HepG2 (cell line): Measurements from ENCODE around the gene FGF19. TPM values are rescaled to one million over a fixed set of nuclear protein-coding genes. Genes with fewer than 3 reads are reported as not detected.
A peak's percentile ranks its signal among the peaks of the same experiment; 100 is the strongest.

Source experiments
- BRD4 ChIP-seq: sonication (generic); formaldehyde crosslinking; IDR thresholded peaks from 2 replicates; pipeline ENCODE4 v1.4.0; 2020; ENCODE audit warnings: missing genetic modification reagents
- DMTF1 ChIP-seq: sonication (generic); formaldehyde crosslinking; IDR thresholded peaks from 2 replicates; pipeline ENCODE4 v1.4.0; 2020; ENCODE audit warnings: mild to moderate bottlenecking, missing genetic modification reagents
- DNMT1 ChIP-seq: sonication (generic); formaldehyde crosslinking; IDR thresholded peaks from 2 replicates; pipeline ENCODE4 v1.5.1; 2020; ENCODE audit warnings: mild to moderate bottlenecking, missing genetic modification reagents
- JUND ChIP-seq: sonication (generic); formaldehyde crosslinking; IDR thresholded peaks from 2 replicates; pipeline ENCODE4 v1.8.0; 2022; ENCODE audit warnings: mild to moderate bottlenecking, missing genetic modification reagents
- NFYB ChIP-seq: sonication (generic); formaldehyde crosslinking; IDR thresholded peaks from 2 replicates; pipeline ENCODE4 v1.4.0; 2020; ENCODE audit warnings: missing genetic modification reagents
- NKX3-1 ChIP-seq: sonication (generic); formaldehyde crosslinking; IDR thresholded peaks from 2 replicates; pipeline ENCODE4 v1.5.0; 2020; ENCODE audit warnings: missing genetic modification reagents
- STAT5B ChIP-seq: sonication (generic); formaldehyde crosslinking; IDR thresholded peaks from 2 replicates; pipeline ENCODE4 v1.4.0; 2020; ENCODE audit warnings: missing genetic modification reagents
- TAF15 ChIP-seq: fragments of 200-400 bp; formaldehyde crosslinking; IDR thresholded peaks from one replicate; pipeline ENCODE4 v1.6.1; 2018; ENCODE audit warnings: mild to moderate bottlenecking, low read depth, low read length; ENCODE audit not compliant: poor library complexity, severe bottlenecking
- ZNF256 ChIP-seq: sonication (generic); formaldehyde crosslinking; conservative IDR thresholded peaks from 2 replicates; pipeline ENCODE4 v1.4.0; 2020; ENCODE audit warnings: missing genetic modification reagents
- ZNF292 ChIP-seq: sonication (generic); formaldehyde crosslinking; IDR thresholded peaks from 2 replicates; pipeline ENCODE4 v1.8.1; 2022; ENCODE audit warnings: mild to moderate bottlenecking, low read depth, missing genetic modification reagents, borderline replicate concordance
- ZNF432 ChIP-seq: sonication (generic); formaldehyde crosslinking; IDR thresholded peaks from 2 replicates; pipeline ENCODE4 v1.5.0; 2020; ENCODE audit warnings: missing genetic modification reagents, mild to moderate bottlenecking, borderline replicate concordance
- ZNF441 ChIP-seq: sonication (generic); formaldehyde crosslinking; IDR thresholded peaks from 2 replicates; pipeline ENCODE4 v1.7.0; 2021; ENCODE audit warnings: missing genetic modification reagents, borderline replicate concordance
- ZNF678 ChIP-seq: sonication (generic); formaldehyde crosslinking; IDR thresholded peaks from 2 replicates; pipeline ENCODE4 v1.4.0; 2020; ENCODE audit warnings: mild to moderate bottlenecking, missing genetic modification reagents
- ZNF841 ChIP-seq: sonication (generic); formaldehyde crosslinking; IDR thresholded peaks from 2 replicates; pipeline ENCODE4 v1.8.1; 2023; ENCODE audit warnings: missing genetic modification reagents, borderline replicate concordance
- ZNF879 ChIP-seq: sonication (generic); formaldehyde crosslinking; IDR thresholded peaks from 2 replicates; pipeline ENCODE4 v1.8.1; 2023; ENCODE audit warnings: missing genetic modification reagents
- polyA plus RNA-seq, 8 experiments: library from polyadenylated mRNA; depleted of rRNA in 3 of 8; stranded (reverse) in 7 of 8; unstranded in 1 of 8; fragments of >200 nt; fragmentation: Illumina TruSeq in 4 of 8; extraction: Trizol in 4 of 8; gene quantifications; 2 replicates each; pipeline versions ENCODE4 v1.2.1 to v1.2.3, GENCODE V29; 2011 to 2016; ENCODE audit warnings: low read depth in 4 of 8, missing spikeins in 1 of 8, mixed read lengths in 1 of 8; ENCODE audit not compliant: insufficient read depth in 1 of 8
- total RNA-seq, 5 experiments: library from RNA; depleted of rRNA; stranded (reverse); fragments of >200 nt; fragmentation: Illumina TruSeq; extraction: Trizol; gene quantifications; 2 replicates each; pipeline ENCODE4 v1.2.3, GENCODE V29; 2016; ENCODE audit warnings: low read depth in 1 of 5
- TF ChIP-seq, protein P1 (sequence below): sonication (generic); formaldehyde crosslinking; IDR thresholded peaks from 2 replicates; pipeline ENCODE4 v1.5.0; 2020; ENCODE audit warnings: mild to moderate bottlenecking, missing genetic modification reagents
- TF ChIP-seq, protein P2 (sequence below): sonication (generic); formaldehyde crosslinking; conservative IDR thresholded peaks from 2 replicates; pipeline ENCODE4 v1.5.0; 2020; ENCODE audit warnings: missing genetic modification reagents
- TF ChIP-seq, protein P3 (sequence below): sonication (generic); formaldehyde crosslinking; IDR thresholded peaks from 2 replicates; pipeline ENCODE4 v1.4.0; 2020; ENCODE audit warnings: missing genetic modification reagents
- TF ChIP-seq, protein P4 (sequence below): IDR thresholded peaks from 2 replicates; pipeline ENCODE4 v1.6.1; 2016; ENCODE audit warnings: missing compliant biosample characterization, missing genetic modification reagents, borderline replicate concordance

Gene FGF19
- total and polyA plus RNA-seq, 2 of the 13 experiments (the other 11 are each of a cell fraction or from before 2014, with no cell fraction given) = 0.07 TPM; not detected in 1

- TF ChIP-seq, protein P1, sequence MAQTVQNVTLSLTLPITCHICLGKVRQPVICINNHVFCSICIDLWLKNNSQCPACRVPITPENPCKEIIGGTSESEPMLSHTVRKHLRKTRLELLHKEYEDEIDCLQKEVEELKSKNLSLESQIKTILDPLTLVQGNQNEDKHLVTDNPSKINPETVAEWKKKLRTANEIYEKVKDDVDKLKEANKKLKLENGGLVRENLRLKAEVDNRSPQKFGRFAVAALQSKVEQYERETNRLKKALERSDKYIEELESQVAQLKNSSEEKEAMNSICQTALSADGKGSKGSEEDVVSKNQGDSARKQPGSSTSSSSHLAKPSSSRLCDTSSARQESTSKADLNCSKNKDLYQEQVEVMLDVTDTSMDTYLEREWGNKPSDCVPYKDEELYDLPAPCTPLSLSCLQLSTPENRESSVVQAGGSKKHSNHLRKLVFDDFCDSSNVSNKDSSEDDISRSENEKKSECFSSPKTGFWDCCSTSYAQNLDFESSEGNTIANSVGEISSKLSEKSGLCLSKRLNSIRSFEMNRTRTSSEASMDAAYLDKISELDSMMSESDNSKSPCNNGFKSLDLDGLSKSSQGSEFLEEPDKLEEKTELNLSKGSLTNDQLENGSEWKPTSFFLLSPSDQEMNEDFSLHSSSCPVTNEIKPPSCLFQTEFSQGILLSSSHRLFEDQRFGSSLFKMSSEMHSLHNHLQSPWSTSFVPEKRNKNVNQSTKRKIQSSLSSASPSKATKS (CRISPR knock-in tag) = no peak
- TF ChIP-seq ZNF441 (no peak), ZNF432 (no peak), ZNF292 (CRISPR knock-in tag) (peak; percentile 95), TAF15 (no peak), NFYB (CRISPR knock-in tag) (no peak), DNMT1 (CRISPR knock-in tag) (no peak), ZNF678 (no peak), ZNF256 (CRISPR knock-in tag) (no peak), NKX3-1 (CRISPR knock-in tag) (no peak), JUND (no peak), DMTF1 (CRISPR knock-in tag) (no peak), BRD4 (CRISPR knock-in tag) (peak; percentile 29; the same call in 1 of the 2 replicates), STAT5B (CRISPR knock-in tag) (no peak), ZNF841 (no peak), ZNF879 (CRISPR knock-in tag) (no peak)
- TF ChIP-seq, protein P2, sequence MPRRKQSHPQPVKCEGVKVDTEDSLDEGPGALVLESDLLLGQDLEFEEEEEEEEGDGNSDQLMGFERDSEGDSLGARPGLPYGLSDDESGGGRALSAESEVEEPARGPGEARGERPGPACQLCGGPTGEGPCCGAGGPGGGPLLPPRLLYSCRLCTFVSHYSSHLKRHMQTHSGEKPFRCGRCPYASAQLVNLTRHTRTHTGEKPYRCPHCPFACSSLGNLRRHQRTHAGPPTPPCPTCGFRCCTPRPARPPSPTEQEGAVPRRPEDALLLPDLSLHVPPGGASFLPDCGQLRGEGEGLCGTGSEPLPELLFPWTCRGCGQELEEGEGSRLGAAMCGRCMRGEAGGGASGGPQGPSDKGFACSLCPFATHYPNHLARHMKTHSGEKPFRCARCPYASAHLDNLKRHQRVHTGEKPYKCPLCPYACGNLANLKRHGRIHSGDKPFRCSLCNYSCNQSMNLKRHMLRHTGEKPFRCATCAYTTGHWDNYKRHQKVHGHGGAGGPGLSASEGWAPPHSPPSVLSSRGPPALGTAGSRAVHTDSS (CRISPR knock-in tag) = no peak
- TF ChIP-seq, protein P3, sequence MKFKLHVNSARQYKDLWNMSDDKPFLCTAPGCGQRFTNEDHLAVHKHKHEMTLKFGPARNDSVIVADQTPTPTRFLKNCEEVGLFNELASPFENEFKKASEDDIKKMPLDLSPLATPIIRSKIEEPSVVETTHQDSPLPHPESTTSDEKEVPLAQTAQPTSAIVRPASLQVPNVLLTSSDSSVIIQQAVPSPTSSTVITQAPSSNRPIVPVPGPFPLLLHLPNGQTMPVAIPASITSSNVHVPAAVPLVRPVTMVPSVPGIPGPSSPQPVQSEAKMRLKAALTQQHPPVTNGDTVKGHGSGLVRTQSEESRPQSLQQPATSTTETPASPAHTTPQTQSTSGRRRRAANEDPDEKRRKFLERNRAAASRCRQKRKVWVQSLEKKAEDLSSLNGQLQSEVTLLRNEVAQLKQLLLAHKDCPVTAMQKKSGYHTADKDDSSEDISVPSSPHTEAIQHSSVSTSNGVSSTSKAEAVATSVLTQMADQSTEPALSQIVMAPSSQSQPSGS (CRISPR knock-in tag) = no peak
- TF ChIP-seq, protein P4, sequence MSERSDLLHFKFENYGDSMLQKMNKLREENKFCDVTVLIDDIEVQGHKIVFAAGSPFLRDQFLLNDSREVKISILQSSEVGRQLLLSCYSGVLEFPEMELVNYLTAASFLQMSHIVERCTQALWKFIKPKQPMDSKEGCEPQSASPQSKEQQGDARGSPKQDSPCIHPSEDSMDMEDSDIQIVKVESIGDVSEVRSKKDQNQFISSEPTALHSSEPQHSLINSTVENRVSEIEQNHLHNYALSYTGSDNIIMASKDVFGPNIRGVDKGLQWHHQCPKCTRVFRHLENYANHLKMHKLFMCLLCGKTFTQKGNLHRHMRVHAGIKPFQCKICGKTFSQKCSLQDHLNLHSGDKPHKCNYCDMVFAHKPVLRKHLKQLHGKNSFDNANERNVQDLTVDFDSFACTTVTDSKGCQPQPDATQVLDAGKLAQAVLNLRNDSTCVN = no peak
Observed at GRCh38 chr11:69705901-69706787, 2.3 kb upstream of the FGF19 start (continued).
